Left kidney (tissue), 2 donors: ENCODE data around the gene TMEM259. TPM values are rescaled to one million over a fixed set of nuclear protein-coding genes. Genes with fewer than 3 reads are reported as not detected.
A peak's percentile ranks its signal among the peaks of the same experiment; 100 is the strongest.

Experiments used
- DNase-seq: peaks from one replicate; pipeline ENCODE4 v3.0.0-alpha.2; 2013
- polyA plus RNA-seq: library from polyadenylated mRNA; unstranded; fragments of 120-200 nt; gene quantifications from one replicate; pipeline ENCODE4 v1.2.1, GENCODE V29; 2013; ENCODE audit not compliant: insufficient read length

Gene TMEM259
- polyA plus RNA-seq, 1 donor: 92.5 TPM

- DNase-seq: no peak
These were observed 30.8 kb downstream of the TMEM259 start for GRCh38 chr19:990119-990571.

- no peak for DNase-seq
These were observed 31.4 kb downstream of the TMEM259 start for GRCh38 chr19:989381-990081.

- no peak for DNase-seq
These were observed 32.4 kb downstream of the TMEM259 start for GRCh38 chr19:988510-988909.

- no peak for DNase-seq
These were observed 32.8 kb downstream of the TMEM259 start for GRCh38 chr19:988081-988480.

- DNase-seq: no peak
These were observed 34.8 kb downstream of the TMEM259 start for GRCh38 chr19:986083-986482.

- DNase-seq: peak; percentile 90
These were observed 36.6 kb downstream of the TMEM259 start, which contains the start of gene WDR18 for GRCh38 chr19:984165-984967. Gene WDR18 (plus strand): TSS chr19:984345. CDS start chr19:984354, 9 bp downstream.

GRCh38 chr19:982567-983170, 38.3 kb downstream of the TMEM259 start:
- DNase-seq: no peak

- no peak for DNase-seq
These were observed 40.6 kb downstream of the TMEM259 start for GRCh38 chr19:980133-980998.

- peak; percentile 45 for DNase-seq
These were observed 41.6 kb downstream of the TMEM259 start for GRCh38 chr19:979318-979741.

GRCh38 chr19:977058-977464, 43.9 kb downstream of the TMEM259 start:
- no peak for DNase-seq

GRCh38 chr19:976476-976875, 44.4 kb downstream of the TMEM259 start:
- no peak for DNase-seq

GRCh38 chr19:974564-975257, 46.2 kb downstream of the TMEM259 start:
- no peak for DNase-seq

GRCh38 chr19:973726-974563, 47.0 kb downstream of the TMEM259 start:
- no peak for DNase-seq

GRCh38 chr19:972281-972680, 48.6 kb downstream of the TMEM259 start:
- no peak for DNase-seq

- no peak for DNase-seq
These were observed 49.1 kb downstream of the TMEM259 start for GRCh38 chr19:971795-972194.

GRCh38 chr19:970695-971094, 50.2 kb downstream of the TMEM259 start:
- no peak for DNase-seq

- no peak for DNase-seq
These were observed 54.3 kb downstream of the TMEM259 start for GRCh38 chr19:966485-967088.

GRCh38 chr19:964761-965694, 55.9 kb downstream of the TMEM259 start:
- DNase-seq: no peak

GRCh38 chr19:964116-964520, 56.8 kb downstream of the TMEM259 start:
- DNase-seq: no peak
